ENCODE measurements around the gene PTPN4. TPM values are rescaled to one million over a fixed set of nuclear protein-coding genes. Genes with fewer than 3 reads are reported as not detected.

The PTPN4 gene
- total RNA-seq, 1 experiment from 2014 or later: 80.5 TPM

DNA sequence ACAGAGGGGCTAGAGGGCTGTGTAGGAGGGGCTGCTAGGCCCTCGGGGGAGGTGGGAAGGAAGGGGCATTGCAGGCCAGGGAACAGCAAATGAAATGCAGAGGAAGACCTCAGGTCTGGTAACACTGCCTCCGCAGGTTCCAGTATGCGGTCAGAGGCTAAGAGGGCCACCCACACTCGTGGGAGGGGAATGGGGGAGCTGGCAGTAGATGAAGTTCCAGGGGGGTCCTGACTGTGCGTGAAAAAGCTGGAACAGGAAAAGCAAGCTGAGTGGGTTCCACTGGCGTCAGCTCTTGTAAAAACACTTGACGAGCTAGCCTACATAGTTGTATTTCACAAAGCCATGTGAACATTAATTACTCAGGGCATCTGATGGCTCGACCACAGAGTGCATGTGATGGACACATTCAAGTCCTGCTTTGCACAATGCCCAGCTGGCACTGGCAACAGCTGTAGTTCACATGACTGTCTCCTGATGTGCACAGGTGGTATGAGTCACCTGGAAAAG lies 29.0 kb upstream of the PTPN4 start:
- Histone ChIP-seq H2BK5ac (ENCODE audit: insufficient read length, low read length) (no peak overlapping the region), H3K14ac (ENCODE audit: insufficient read depth, low read length) (peak overlapping the region; percentile 13; the same call in 1 of the 2 replicates), H4K8ac (replicated peaks; ENCODE audit: insufficient read length, low read depth, low read length) (no peak overlapping the region), H3K27me3 (ENCODE audit: insufficient read depth, low read length) (no peaks in the 10 kb centered on the region), H2AFZ (ENCODE audit: low read length) (no peak overlapping the region), H3K4me1 (ENCODE audit: insufficient read depth, low read length) (no peaks in the 10 kb centered on the region; the same call in 1 of the 2 replicates), H2AK5ac (ENCODE audit: insufficient read length, low read length) (no peak overlapping the region), H3K23ac (ENCODE audit: insufficient read length, low read depth, low read length) (no peak overlapping the region), H3K79me2 (ENCODE audit: insufficient read depth, low read length) (no peaks in the 10 kb centered on the region), H4K91ac (ENCODE audit: insufficient read length, low read depth, low read length) (no peak overlapping the region), H2BK20ac (ENCODE audit: low read depth, low read length, poor library complexity, severe bottlenecking) (no peak overlapping the region), H2BK120ac (ENCODE audit: low read depth, low read length, poor library complexity, severe bottlenecking) (no peak overlapping the region), H3K18ac (ENCODE audit: insufficient read length, low read depth, low read length) (no peak overlapping the region), H3K56ac (ENCODE audit: insufficient read length, low read depth, low read length) (no peak overlapping the region), H2BK12ac (ENCODE audit: insufficient read length, low read depth, low read length) (no peak overlapping the region), H3K9me3 (ENCODE audit: control insufficient read depth, low read depth, low read length) (no peaks in the 10 kb centered on the region), H3K4ac (ENCODE audit: low read depth, low read length) (no peak overlapping the region), H2BK15ac (ENCODE audit: low read depth, low read length) (no peak overlapping the region), H3K9ac (ENCODE audit: extremely low read depth, insufficient read length, low read length) (no peak overlapping the region), H3K79me1 (ENCODE audit: insufficient read depth, low read depth, low read length, poor library complexity, severe bottlenecking) (no peaks in the 10 kb centered on the region), H4K20me1 (ENCODE audit: control insufficient read depth, insufficient read depth, insufficient read length) (no peaks in the 10 kb centered on the region), H3K23me2 (ENCODE audit: insufficient read length, low read depth, low read length, poor library complexity, severe bottlenecking) (no peaks in the 10 kb centered on the region), H3K27ac (ENCODE audit: insufficient read length, low read depth, low read length) (no peak overlapping the region), H3T11ph (ENCODE audit: low read length) (no peak overlapping the region), H4K5ac (ENCODE audit: insufficient read length, low read depth, low read length) (no peak overlapping the region), H3K4me2 (ENCODE audit: insufficient read depth, insufficient read length, low read length) (no peak overlapping the region)
- Mint-ChIP-seq H3K27me3 (ENCODE audit: low read depth) (no peaks in the 10 kb centered on the region; the same call in 1 of the 2 replicates), H3K4me3 (no peak overlapping the region), H3K27ac (peak overlapping the region in 2 of 3 experiments; percentile 1 to 94; a peak in 1 of 7 replicates), H3K36me3 (ENCODE audit: insufficient read depth in 1 of 3, low read depth in 3 of 3) (no peaks in the 10 kb centered on the region), H3K4me1 (peaks cover 10 to 11% of the 10 kb centered on the region in 2 experiments), H3K9me3 (no peaks in the 10 kb centered on the region)
- WGBS (ENCODE audit: extremely low coverage, insufficient read length, low lambda C conversion rate): no CpG with 5 or more reads among the region's 8 CpGs
- TF ChIP-seq CTCF (conservative IDR thresholded peaks at IDR 0.05): no peak
- peak; percentile 28 for DNase-seq
